ENCODE results near the gene STAU1. TPM values are rescaled to one million over a fixed set of nuclear protein-coding genes. Genes with fewer than 3 reads are reported as not detected.

STAU1 gene
- polyA plus RNA-seq, 1 donor (not counting 4 experiments of a cell fraction or from before 2014, with no cell fraction given) = 55.3 TPM

DNA sequence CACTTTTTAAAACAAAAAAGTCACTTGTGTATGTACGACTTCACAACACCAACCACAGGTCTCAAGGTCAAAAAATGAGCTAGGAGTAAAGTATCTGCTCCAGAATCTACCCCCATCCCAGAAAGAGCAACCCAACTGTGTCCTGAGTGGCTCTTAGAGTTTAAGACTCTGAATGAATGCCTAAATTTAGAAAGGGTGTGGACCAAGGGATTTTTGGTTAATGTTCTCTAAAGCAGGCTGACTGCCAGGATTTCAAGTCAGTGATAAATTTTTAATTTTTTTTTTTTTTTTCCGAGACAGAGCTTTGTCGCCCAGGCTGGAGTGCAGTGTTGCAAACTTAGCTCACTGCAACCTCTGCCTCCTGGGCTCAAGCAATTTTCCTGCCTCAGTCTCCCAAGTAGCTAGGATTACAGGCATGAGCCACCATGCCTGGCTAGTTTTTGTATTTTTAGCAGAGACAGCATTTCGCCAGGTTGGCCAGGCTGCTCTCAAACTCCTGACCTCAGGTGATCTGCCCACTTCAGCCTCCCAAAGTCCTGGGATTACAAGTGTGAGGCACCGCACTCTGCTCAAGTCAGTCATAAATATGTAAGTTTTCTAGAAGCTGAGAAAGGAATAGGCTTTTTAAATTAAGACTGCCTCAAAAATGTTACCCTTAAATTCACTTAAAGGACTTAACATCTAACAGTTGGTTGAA is 20.2 kb downstream of the STAU1 start:
- Histone ChIP-seq H3K4me3 (ENCODE audit: control insufficient read depth in 2 of 3, extremely low read depth in 1 of 3, insufficient read depth in 2 of 3, low read depth in 1 of 3, low read length in 3 of 3) (no peak overlapping the region), H3K9me1 (ENCODE audit: control insufficient read depth, extremely low read depth, insufficient read depth, low read length) (no peaks in the 10 kb centered on the region), H3K4me2 (ENCODE audit: control insufficient read depth, extremely low read depth, insufficient read depth, low read depth, low read length) (no peak overlapping the region), H4K20me1 (ENCODE audit: control insufficient read depth, extremely low read depth, insufficient read depth, low read length) (no peaks in the 10 kb centered on the region), H3K27ac (ENCODE audit: control insufficient read depth, insufficient read depth, low read length) (no peak overlapping the region), H3K27me3 (ENCODE audit: control insufficient read depth, extremely low read depth, insufficient read depth, low read length) (no peaks in the 10 kb centered on the region), H3K79me2 (ENCODE audit: control insufficient read depth, insufficient read depth, low read length) (peaks cover 60% of the 10 kb centered on the region), H3K9me3 (ENCODE audit: control insufficient read depth, low read depth, low read length) (no peaks in the 10 kb centered on the region), H3K9ac (ENCODE audit: control insufficient read depth, extremely low read depth, insufficient read depth, low read length) (no peak overlapping the region), H3K36me3 (ENCODE audit: control insufficient read depth in 2 of 2, extremely low read depth in 1 of 2, insufficient read depth in 2 of 2, low read length in 2 of 2) (peaks cover 3 to 12% of the 10 kb centered on the region in 2 experiments), H2AFZ (ENCODE audit: control insufficient read depth, low read length) (no peak overlapping the region), H3K4me1 (ENCODE audit: control insufficient read depth, extremely low read depth, insufficient read depth, low read length) (no peaks in the 10 kb centered on the region)
- FAIRE-seq (no peak), DNase-seq (ENCODE audit: low read depth, low spot score) (no peak)
- dilution Hi-C loops (cut with MboI; ENCODE audit: extremely low pct_ligation_motif_present, low sequenced_read_pairs) = no loop called here
- TF ChIP-seq EZH2 (IDR thresholded peaks at IDR 0.05; ENCODE audit: low read length) (no peak), CTCF (optimal IDR thresholded peaks at IDR 0.05 in 1 of 3, IDR thresholded peaks at IDR 0.05 in 1 of 3, conservative IDR thresholded peaks at IDR 0.05 in 1 of 3; ENCODE audit: extremely low read depth in 1 of 3, insufficient read depth in 2 of 3, low read length in 3 of 3) (no peak)

- Histone ChIP-seq H3K4me1 (ENCODE audit: control insufficient read depth, extremely low read depth, insufficient read depth, low read length) (peaks cover 5% of the 10 kb centered on the region), H3K9ac (ENCODE audit: control insufficient read depth, extremely low read depth, insufficient read depth, low read length) (no peak overlapping the region), H3K4me2 (ENCODE audit: control insufficient read depth, extremely low read depth, insufficient read depth, low read depth, low read length) (no peak overlapping the region), H3K27ac (ENCODE audit: control insufficient read depth, insufficient read depth, low read length) (no peak overlapping the region), H3K79me2 (ENCODE audit: control insufficient read depth, insufficient read depth, low read length) (peaks cover 57% of the 10 kb centered on the region), H3K9me1 (ENCODE audit: control insufficient read depth, extremely low read depth, insufficient read depth, low read length) (no peaks in the 10 kb centered on the region), H3K36me3 (ENCODE audit: control insufficient read depth in 2 of 2, extremely low read depth in 1 of 2, insufficient read depth in 2 of 2, low read length in 2 of 2) (peaks cover 3 to 7% of the 10 kb centered on the region in 2 experiments), H3K4me3 (ENCODE audit: control insufficient read depth in 2 of 3, extremely low read depth in 1 of 3, insufficient read depth in 2 of 3, low read depth in 1 of 3, low read length in 3 of 3) (no peak overlapping the region), H4K20me1 (ENCODE audit: control insufficient read depth, extremely low read depth, insufficient read depth, low read length) (no peaks in the 10 kb centered on the region), H3K9me3 (ENCODE audit: control insufficient read depth, low read depth, low read length) (no peaks in the 10 kb centered on the region), H2AFZ (ENCODE audit: control insufficient read depth, low read length) (no peak overlapping the region), H3K27me3 (ENCODE audit: control insufficient read depth, extremely low read depth, insufficient read depth, low read length) (no peaks in the 10 kb centered on the region)
- no peak for TF ChIP-seq CTCF (optimal IDR thresholded peaks at IDR 0.05 in 1 of 3, IDR thresholded peaks at IDR 0.05 in 1 of 3, conservative IDR thresholded peaks at IDR 0.05 in 1 of 3; ENCODE audit: extremely low read depth in 1 of 3, insufficient read depth in 2 of 3, low read length in 3 of 3)
- TF ChIP-seq EZH2 (IDR thresholded peaks at IDR 0.05; ENCODE audit: low read length) = no peak
- DNase-seq (ENCODE audit: low read depth, low spot score) = no peak
- dilution Hi-C loops (cut with MboI; ENCODE audit: extremely low pct_ligation_motif_present, low sequenced_read_pairs) = no loop called here
- no peak for FAIRE-seq
These were observed 21.3 kb downstream of the STAU1 start for GRCh38 chr20:49166534-49167449.
